GM19397 (cell line): ENCODE measurements around the gene PIK3CB.
"Not testable (repeated sequence)": the region's sequence is repeated elsewhere in the genome, so short reads cannot be mapped to it uniquely, and the experiment has no call there.

Experiments
- ATAC-seq: cut with Tn5 transposase; IDR thresholded peaks from one replicate; pipeline ENCODE4 v1.9.1; 2021; ENCODE audit warnings: mild to moderate bottlenecking, moderate library complexity; ENCODE audit not compliant: unreplicated experiment

The PIK3CB gene

DNA sequence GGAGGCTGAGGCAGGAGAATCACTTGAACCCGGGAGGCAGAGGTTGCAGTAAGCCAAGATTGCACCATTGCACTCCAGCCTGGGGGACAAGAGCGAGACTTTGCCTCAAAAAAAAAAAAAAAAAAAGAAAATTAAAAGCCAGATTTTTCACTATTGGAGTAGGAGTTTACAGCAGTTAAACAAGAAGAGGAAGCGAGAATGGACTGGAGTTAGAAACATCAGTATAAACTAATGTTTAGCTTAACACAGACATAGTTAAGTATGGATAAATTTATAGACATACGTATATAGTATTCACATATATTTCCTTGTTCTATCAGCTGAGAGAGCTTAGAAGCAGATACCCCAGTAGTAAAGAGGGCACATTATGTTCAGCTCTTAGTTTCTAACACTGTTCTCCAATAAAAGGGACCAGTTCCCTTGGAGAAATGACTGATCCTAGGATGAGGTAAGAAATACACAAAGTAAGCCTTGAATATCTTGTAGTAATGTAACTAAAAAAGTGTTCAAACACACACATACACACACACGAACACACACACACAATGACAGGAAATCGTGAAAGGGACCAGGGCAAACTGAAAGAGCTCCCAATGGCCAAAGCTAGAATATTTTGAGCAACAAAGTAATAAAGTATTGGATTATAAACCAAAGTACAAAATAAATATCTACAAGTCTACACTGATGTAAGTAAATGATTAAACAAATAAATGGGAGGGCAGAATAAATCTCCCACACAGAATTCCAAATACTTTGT is 25.1 kb downstream of the PIK3CB start:
- ATAC-seq: no peak

DNA sequence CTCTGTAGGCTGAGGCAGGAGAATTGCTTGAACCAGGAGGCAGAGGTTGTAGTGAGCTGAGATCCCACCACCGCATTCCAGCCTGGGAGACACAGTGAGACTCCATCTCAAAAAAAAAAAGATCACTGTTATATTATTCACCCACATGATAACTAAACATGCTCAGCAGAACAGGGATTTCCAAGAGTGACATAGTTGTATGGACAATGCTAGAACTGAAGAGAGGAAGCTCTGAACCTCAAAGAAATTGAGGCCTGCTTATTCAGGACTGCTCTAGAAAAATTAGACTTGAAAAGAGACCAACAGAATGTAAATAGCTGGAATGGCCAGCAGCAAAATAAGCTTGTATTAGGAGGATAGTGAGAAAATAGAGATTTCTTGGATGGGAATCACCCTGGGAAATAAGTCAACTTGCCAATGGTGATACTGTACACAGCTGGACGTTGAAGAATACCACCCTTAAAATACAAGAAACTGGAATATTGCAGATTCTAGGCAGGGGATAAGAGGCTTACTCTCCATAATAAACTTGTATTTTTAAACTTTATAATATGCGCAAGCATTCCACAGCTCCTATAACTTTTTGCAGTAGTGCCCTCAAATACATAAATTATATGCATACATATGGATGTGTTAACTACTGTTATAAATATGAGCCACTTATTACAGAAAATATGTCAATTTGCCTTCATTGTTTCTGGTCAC is 28.2 kb downstream of the PIK3CB start:
- no peak for ATAC-seq

GRCh38 chr3:138803006-138803653 is 31.6 kb downstream of the PIK3CB start:
- no peak for ATAC-seq

- not testable (repeated sequence) for ATAC-seq
These were observed 32.5 kb downstream of the PIK3CB start for GRCh38 chr3:138802223-138802622.

DNA sequence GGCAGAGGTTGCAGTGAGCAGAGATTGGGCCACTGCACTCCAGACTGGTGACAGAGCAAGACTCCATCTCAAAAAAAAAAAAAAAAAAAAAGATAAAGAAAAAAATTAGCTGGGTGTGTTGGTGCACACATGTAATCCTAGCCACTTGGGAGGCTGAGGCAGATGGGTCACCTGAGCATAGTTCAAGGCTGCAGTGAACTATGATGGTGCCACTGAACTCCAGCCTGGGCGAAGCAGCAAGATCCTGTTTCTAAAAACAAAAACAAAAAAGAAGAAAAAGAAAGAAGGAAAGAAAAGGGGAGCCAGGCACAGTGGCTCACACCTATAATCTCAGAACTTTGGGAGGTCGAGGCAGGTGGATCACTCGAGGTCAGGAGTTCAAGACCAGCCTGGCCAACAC is 32.9 kb downstream of the PIK3CB start:
- no peak for ATAC-seq

DNA sequence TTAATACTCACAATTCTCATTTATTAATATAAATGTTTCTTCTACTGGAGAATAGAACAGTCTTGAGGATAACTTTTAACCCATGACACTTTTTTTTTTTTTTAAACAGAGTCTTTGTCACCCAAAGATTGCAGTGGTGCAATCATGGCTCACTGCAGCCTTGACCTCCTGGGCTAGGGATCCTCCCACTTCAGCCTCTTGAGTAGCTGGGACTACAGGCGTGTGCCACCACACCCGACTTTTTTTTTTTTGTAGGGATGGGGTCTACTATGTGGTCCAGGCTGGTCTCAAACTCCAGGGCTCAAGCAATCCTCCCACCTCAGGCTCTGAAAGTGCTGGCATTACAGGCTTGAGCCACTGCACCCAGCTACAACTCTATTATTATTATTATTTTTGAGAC is 34.5 kb downstream of the PIK3CB start:
- no peak for ATAC-seq

DNA sequence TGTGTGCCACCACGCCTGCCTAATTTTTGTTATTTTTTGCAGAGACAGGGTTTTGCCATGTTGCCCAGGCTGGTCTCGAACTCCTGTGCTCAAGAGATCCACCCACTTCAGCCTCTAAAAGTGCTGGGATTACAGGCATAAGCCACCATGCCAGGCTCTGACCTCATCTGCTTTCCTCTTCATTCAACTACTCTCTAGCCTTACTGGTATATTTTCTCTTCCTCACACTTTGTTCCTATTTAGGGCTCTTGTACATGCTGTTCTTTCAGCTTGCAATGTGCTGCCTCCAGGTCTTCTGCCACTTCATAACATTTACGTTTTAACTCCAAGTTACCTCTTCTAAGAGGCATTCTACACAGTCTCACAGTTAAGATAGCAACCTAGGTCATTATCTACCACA is 34.9 kb downstream of the PIK3CB start:
- ATAC-seq: no peak

DNA sequence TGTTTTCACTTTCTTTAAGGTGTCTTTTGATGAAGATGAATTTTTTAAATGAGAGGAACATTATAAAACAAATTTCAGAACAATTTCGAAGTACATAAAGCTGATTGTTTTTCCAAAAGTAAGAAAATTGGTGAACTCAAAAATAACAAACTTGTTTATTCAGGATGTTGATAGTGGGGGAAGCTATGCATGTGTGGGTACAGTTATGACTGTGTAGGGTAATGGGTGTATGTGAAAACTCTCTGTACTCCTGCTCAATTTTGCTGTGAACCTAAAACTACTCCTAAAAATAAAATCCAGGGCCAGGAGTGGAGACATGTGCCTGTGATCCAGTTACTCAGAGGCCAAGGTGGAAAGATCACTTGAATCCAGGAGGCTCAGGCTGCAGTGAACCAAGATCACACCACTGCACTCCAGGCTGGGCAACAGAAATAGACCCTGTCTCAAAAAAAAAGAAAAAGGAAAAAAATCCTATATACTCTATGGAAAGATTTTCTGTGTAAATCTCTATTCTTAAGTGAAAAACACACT is 37.2 kb downstream of the PIK3CB start:
- no peak for ATAC-seq

DNA sequence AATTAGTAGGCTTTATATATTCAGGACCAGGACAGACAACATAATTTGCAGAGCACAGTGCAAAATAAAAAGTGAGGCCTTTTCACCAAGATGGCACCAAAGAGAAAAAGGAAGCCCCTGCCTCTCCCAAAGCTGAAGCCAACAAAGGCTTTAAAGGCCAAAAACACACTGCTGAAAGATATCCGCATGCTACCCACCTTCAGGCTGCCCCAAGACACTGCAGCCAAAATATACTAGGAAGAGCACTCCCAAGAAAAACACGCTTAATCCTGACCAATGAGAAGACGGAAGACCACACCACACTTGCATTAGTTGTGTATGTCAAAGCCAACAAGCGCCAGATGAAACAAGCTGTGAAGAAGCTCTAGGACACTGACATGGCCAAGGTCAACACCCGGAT is 38.0 kb downstream of the PIK3CB start:
- no peak for ATAC-seq

- no peak for ATAC-seq
These were observed 47.9 kb downstream of the PIK3CB start for GRCh38 chr3:138786788-138787271.

DNA sequence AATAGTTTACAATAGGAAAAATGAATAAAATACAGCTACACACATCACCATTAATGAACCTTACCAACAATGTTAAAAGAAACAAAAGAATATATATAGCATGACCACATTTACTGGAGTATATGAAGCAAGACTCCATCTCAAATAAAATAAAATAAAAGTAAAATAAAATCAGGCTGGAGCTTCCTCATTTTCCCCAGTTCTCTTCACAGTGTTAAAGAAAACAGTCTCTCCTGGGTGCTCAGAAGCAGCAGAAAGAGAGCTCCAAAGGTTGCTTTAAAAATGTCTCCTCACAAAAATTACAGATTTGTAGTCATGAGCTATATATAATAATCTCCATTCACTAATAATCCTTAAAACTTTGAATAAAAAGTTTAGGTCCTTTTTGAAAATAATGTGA is 48.8 kb downstream of the PIK3CB start:
- no peak for ATAC-seq

DNA sequence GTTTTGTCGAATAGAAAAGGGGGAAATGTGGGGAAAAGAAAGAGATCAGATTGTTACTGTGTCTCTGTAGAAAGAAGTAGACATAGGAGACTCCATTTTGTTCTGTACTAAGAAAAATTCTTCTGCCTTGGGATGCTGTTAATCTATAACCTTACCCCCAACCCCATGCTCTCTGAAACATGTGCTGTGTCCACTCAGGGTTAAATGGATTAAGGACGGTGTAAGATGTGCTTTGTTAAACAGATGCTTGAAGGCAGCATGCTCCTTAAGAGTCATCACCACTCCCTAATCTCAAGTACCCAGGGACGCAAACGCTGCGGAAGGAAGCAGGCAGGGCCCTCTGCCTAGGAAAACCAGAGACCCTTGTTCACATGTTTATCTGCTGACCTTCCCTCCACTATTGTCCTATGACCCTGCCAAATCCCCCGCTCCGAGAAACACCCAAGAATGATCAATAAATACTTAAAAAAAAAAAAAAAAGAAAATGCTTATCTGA is 49.3 kb downstream of the PIK3CB start:
- not testable (repeated sequence) for ATAC-seq

GRCh38 chr3:138782755-138783154 is 52.0 kb downstream of the PIK3CB start:
- no peak for ATAC-seq

GRCh38 chr3:138781012-138781470 is 53.7 kb downstream of the PIK3CB start:
- no peak for ATAC-seq

- no peak for ATAC-seq
These were observed 56.1 kb downstream of the PIK3CB start for GRCh38 chr3:138778643-138779042.

- no peak for ATAC-seq
These were observed 57.8 kb downstream of the PIK3CB start for GRCh38 chr3:138776961-138777360.

- ATAC-seq: no peak
These were observed 59.5 kb downstream of the PIK3CB start for GRCh38 chr3:138775254-138775595.

GRCh38 chr3:138774529-138775253 is 60.0 kb downstream of the PIK3CB start:
- no peak for ATAC-seq

- no peak for ATAC-seq
These were observed 63.1 kb downstream of the PIK3CB start for GRCh38 chr3:138771585-138771984.

DNA sequence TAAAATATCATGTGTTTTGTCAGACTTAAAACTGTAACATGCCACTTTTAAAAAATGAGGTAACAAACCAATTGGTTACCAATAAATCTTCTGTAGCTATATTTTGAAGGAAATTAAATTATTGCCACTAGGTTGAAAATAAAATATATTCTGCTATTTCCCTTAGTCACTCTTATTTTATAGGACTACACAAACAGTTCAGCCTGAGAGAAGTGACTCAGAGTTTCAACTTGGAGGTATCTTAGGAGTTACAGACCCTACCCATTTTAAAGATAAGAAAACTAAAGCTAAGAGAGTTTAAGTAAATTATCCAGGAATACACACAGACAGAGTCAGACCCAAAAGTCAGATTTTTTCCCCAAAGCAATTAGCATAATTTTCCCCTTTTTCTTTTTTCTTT is 65.1 kb downstream of the PIK3CB start:
- no peak for ATAC-seq

DNA sequence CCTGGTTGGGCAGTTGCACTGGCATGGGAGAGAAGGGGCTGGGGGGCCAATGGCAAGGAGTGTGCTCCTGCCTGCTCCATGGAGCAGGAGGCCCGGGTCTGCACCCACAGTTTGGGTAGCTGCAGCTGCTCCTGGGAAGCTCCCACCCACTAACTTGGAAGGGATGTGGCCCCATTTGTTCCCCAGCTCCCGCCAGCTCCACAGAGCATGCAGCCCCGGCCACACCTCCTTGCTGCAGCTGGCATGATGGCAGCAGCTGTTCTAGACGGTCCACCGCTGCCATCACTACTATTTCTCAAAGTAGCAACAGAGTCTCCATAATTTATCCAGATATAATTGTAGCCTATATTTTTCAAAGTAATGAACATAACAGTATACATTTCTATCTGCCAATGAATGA is 65.8 kb downstream of the PIK3CB start:
- ATAC-seq: no peak
